OCI-LY3 (cell line): ENCODE results near the gene RAD51B.

ENCODE experiments used
- CTCF ChIP-seq: fragments of 200-600, 300-600 bp; sonication (generic); IDR thresholded peaks from 2 replicates; pipeline ENCODE4 v1.5.1; 2014; ENCODE audit warnings: antibody characterized with exemption, low read length, low read depth
- EZH2phosphoT487 ChIP-seq: fragments of 200-600 bp; shearing (Covaris generic); IDR thresholded peaks from 2 replicates; pipeline ENCODE4 v1.6.1; 2018; ENCODE audit warnings: antibody characterized with exemption, mixed run types, low read depth

- no peak for TF ChIP-seq CTCF
- TF ChIP-seq EZH2phosphoT487 = no peak
These were observed 352.6 kb downstream of the RAD51B start for GRCh38 chr14:68172216-68172615.
